GM13976 (cell line): ENCODE measurements around the gene KRTDAP.

Experiments
- DNase-seq: peaks from one replicate; pipeline ENCODE4 v3.0.0; 2012; ENCODE audit warnings: low spot score
- CTCF ChIP-seq: IDR thresholded peaks from 2 replicates; pipeline ENCODE4 v1.5.1; 2012; ENCODE audit warnings: borderline replicate concordance, mild to moderate bottlenecking; ENCODE audit not compliant: insufficient read depth; ENCODE audit errors: extremely low read depth, missing control alignments, control extremely low read depth
- in situ Hi-C: fragments of 300-500 bp; cut with MboI; formaldehyde crosslinking; loops from one replicate; pipeline ENCODE4 v1.12.0; 2022; ENCODE audit warnings: low sequenced_read_pairs, mixed read lengths, inconsistent platforms; ENCODE audit not compliant: unreplicated experiment

The KRTDAP gene

GRCh38 chr19:35490364-35490763 is at the start of gene KRTDAP:
Gene KRTDAP, minus strand, starts transcription at chr19:35490464. Its CDS starts 22 bp downstream, at chr19:35490442.
- in situ Hi-C loops = loop anchor here (10.0 kb wide), 1 partner anchor 136 kb away; the partner anchor contains the start of gene FFAR3
- TF ChIP-seq CTCF = no peak
- no peak for DNase-seq

- DNase-seq = no peak
- TF ChIP-seq CTCF = no peak
- in situ Hi-C loops = no loop called here
Observed at GRCh38 chr19:35539850-35540249, 49.6 kb upstream of the KRTDAP start.

- DNase-seq = peak; percentile 59
- no peak for TF ChIP-seq CTCF
- in situ Hi-C loops = no loop called here
Observed at GRCh38 chr19:35539314-35539713, 49.0 kb upstream of the KRTDAP start.

GRCh38 chr19:35534803-35535480 is 44.7 kb upstream of the KRTDAP start:
- no peak for DNase-seq
- TF ChIP-seq CTCF = no peak
- in situ Hi-C loops = no loop called here

- TF ChIP-seq CTCF = no peak
- in situ Hi-C loops = no loop called here
- peak; percentile 63 for DNase-seq
Observed at GRCh38 chr19:35533822-35534392, 43.6 kb upstream of the KRTDAP start.

- in situ Hi-C loops = no loop called here
- DNase-seq = no peak
- TF ChIP-seq CTCF = no peak
Observed at GRCh38 chr19:35533201-35533821, 43.0 kb upstream of the KRTDAP start, which contains the start of gene GAPDHS. Gene GAPDHS, plus strand, starts transcription at chr19:35533456. Its CDS starts 72 bp downstream, at chr19:35533528.
